SU-DHL-6 (cell line): ENCODE measurements around the gene LRPAP1.
"Not testable (repeated sequence)": the region's sequence is repeated elsewhere in the genome, so short reads cannot be mapped to it uniquely, and the experiment has no call there.

Experiments
- CTCF ChIP-seq: fragments of 200-600 bp; sonication (generic); IDR thresholded peaks from one replicate; pipeline ENCODE4 v1.5.1; 2017; ENCODE audit warnings: antibody characterized with exemption, mild to moderate bottlenecking, low read length, moderate library complexity; ENCODE audit not compliant: insufficient read depth, poor library complexity, severe bottlenecking
- EZH2phosphoT487 ChIP-seq: fragments of 200-600 bp; sonication (generic), shearing (Covaris generic); conservative IDR thresholded peaks from 2 replicates; pipeline ENCODE4 v1.6.1; 2018; ENCODE audit warnings: mild to moderate bottlenecking, antibody characterized with exemption, low read length, moderate library complexity, mixed read lengths

GRCh38 chr4:3545351-3545750, 13.1 kb upstream of the LRPAP1 start:
- not testable (repeated sequence) for TF ChIP-seq CTCF, EZH2phosphoT487
